Measurements from ENCODE around the gene TVP23C.

Gene TVP23C

GRCh38 chr17:15454346-15454745 lies 108.9 kb downstream of the TVP23C start:
- DNase-seq (ENCODE audit: low read depth in 1 of 2, low spot score in 1 of 2): no peak
- TF ChIP-seq JUND (IDR thresholded peaks at IDR 0.05; ENCODE audit: low read depth): no peak
- in situ Hi-C loops (cut with HindIII; ENCODE audit: low pct_unique_long_range_greater_than_20kb, low sequenced_read_pairs): no loop called here

GRCh38 chr17:15453782-15454181 lies 109.5 kb downstream of the TVP23C start:
- in situ Hi-C loops (cut with HindIII; ENCODE audit: low pct_unique_long_range_greater_than_20kb, low sequenced_read_pairs): no loop called here
- DNase-seq (ENCODE audit: low read depth in 1 of 2, low spot score in 1 of 2): no peak

GRCh38 chr17:15453246-15453645 lies 110.0 kb downstream of the TVP23C start:
- in situ Hi-C loops (cut with HindIII; ENCODE audit: low pct_unique_long_range_greater_than_20kb, low sequenced_read_pairs): no loop called here
- DNase-seq (ENCODE audit: low read depth in 1 of 2, low spot score in 1 of 2): no peak
- TF ChIP-seq JUND (IDR thresholded peaks at IDR 0.05; ENCODE audit: low read depth): no peak

More at GRCh38 chr17:15453782-15454181, 109.5 kb downstream of the TVP23C start:
- TF ChIP-seq JUND (IDR thresholded peaks at IDR 0.05; ENCODE audit: low read depth): no peak

GRCh38 chr17:15452746-15453145 lies 110.5 kb downstream of the TVP23C start:
- no peak for TF ChIP-seq JUND (IDR thresholded peaks at IDR 0.05; ENCODE audit: low read depth)
- DNase-seq (ENCODE audit: low read depth in 1 of 2, low spot score in 1 of 2): no peak

More at GRCh38 chr17:15452746-15453145, 110.5 kb downstream of the TVP23C start:
- in situ Hi-C loops (cut with HindIII; ENCODE audit: low pct_unique_long_range_greater_than_20kb, low sequenced_read_pairs): no loop called here

Data from T47D (cell line).